ENCODE data around the gene FBXL16.

The FBXL16 gene

DNA sequence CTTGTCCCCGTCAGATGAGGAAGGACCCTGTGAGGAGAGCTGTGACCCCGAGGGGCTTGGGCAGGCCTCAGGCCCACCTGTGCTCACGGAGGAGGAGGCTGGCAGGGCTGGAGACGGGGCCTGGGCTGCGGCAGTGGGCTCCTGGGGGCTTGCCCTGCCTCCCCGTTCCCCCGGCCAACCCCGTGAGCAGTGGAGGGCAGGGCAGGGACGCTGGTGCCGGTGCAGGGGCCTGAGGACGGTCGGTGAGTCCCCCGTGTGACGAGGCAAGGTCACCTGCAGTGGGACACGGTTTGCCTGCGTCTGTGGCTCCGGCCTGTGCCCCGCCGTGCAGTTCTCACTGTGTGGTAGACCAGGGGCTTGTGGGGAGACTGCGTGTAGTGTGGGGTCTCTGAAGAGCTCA lies 46.0 kb downstream of the FBXL16 start:
- Mint-ChIP-seq H3K27ac (no peak overlapping the region), H3K9me3 (no peaks in the 10 kb centered on the region), H3K4me3 (no peak overlapping the region), H3K36me3 (ENCODE audit: low read depth) (no peaks in the 10 kb centered on the region), H3K27me3 (ENCODE audit: low read depth, poor library complexity) (no peaks in the 10 kb centered on the region), H3K4me1 (peaks cover 7% of the 10 kb centered on the region)
- no peak for DNase-seq
- TF ChIP-seq, protein P1, sequence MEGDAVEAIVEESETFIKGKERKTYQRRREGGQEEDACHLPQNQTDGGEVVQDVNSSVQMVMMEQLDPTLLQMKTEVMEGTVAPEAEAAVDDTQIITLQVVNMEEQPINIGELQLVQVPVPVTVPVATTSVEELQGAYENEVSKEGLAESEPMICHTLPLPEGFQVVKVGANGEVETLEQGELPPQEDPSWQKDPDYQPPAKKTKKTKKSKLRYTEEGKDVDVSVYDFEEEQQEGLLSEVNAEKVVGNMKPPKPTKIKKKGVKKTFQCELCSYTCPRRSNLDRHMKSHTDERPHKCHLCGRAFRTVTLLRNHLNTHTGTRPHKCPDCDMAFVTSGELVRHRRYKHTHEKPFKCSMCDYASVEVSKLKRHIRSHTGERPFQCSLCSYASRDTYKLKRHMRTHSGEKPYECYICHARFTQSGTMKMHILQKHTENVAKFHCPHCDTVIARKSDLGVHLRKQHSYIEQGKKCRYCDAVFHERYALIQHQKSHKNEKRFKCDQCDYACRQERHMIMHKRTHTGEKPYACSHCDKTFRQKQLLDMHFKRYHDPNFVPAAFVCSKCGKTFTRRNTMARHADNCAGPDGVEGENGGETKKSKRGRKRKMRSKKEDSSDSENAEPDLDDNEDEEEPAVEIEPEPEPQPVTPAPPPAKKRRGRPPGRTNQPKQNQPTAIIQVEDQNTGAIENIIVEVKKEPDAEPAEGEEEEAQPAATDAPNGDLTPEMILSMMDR (IDR thresholded peaks at IDR 0.05): no peak

DNA sequence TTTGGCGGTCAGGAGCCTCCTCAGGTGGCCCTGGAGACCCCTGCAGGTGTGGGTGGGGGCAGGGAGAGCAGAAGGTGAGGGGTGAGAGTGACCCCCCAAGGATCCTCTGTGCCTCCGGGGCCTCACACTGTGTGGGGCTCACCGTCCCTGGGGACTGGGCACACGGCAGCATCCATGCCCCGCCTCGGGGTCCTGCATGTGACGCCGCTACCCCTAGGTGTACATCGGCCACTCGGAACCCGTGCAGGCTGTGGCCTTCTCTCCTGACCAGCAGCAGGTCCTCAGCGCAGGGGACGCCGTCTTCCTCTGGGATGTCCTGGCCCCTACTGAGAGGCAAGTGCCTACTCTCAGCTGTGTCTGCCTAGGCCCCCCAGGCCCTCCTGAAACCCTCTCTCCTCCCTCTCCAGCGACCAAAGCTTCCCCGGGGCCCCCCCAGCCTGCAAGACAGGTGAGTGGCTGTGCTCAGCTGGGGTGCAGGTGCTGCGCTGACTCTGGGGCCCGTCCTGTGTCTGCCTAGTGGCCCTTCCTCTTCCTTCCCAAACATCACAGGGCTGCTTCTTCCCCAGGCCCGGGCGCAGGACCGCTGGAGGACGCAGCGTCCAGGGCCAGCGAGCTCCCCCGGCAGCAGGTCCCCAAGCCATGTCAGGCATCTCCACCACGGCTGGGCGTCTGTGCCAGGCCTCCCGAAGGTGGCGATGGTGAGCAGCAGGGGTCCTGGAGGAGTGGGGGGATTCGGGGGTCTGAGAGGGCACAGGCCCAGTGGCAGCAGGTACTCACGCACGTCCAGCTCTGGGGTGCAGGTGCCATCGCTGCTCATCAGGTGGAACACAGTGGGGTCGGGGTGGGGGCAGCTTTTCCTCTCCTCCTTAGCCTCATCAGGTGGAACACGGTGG lies 46.7 kb downstream of the FBXL16 start:
- no peaks in the 10 kb centered on the region for H3K9me3 Mint-ChIP-seq
- no peaks in the 10 kb centered on the region for H3K36me3 Mint-ChIP-seq (ENCODE audit: low read depth)

DNA sequence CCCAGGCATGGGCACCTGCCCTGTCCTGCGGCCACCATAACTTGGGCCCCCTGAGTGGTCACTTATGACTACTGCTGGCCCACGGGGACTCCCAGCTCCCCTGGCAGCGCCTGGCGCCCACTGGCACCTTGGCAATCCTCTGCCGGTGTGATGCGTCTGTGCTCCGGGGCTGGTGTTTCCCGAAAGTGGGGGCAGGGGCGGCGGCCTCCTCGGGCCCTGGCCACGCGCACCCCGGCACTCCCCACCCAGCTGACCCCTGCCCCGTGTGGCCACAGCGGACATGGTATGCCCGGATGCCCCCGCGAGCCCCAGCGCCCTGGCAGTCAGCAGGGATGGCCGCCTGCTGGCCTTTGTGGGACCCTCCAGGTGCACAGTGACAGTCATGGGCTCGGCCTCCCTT lies 48.1 kb downstream of the FBXL16 start:
- Mint-ChIP-seq H3K27ac (no peak overlapping the region), H3K4me1 (peaks cover 13% of the 10 kb centered on the region), H3K27me3 (ENCODE audit: low read depth, poor library complexity) (no peaks in the 10 kb centered on the region), H3K4me3 (no peak overlapping the region), H3K9me3 (no peaks in the 10 kb centered on the region), H3K36me3 (ENCODE audit: low read depth) (no peaks in the 10 kb centered on the region)
- DNase-seq: no peak
- TF ChIP-seq, protein P1 (IDR thresholded peaks at IDR 0.05): no peak

More for the DNA sequence above, 46.7 kb downstream of the FBXL16 start:
- H3K27ac Mint-ChIP-seq: no peak overlapping the region
- H3K4me1 Mint-ChIP-seq: peaks cover 10% of the 10 kb centered on the region
- no peak overlapping the region for H3K4me3 Mint-ChIP-seq
- DNase-seq: no peak
- no peaks in the 10 kb centered on the region for H3K27me3 Mint-ChIP-seq (ENCODE audit: low read depth, poor library complexity)
- TF ChIP-seq, protein P1 (IDR thresholded peaks at IDR 0.05): peak; percentile 7

DNA sequence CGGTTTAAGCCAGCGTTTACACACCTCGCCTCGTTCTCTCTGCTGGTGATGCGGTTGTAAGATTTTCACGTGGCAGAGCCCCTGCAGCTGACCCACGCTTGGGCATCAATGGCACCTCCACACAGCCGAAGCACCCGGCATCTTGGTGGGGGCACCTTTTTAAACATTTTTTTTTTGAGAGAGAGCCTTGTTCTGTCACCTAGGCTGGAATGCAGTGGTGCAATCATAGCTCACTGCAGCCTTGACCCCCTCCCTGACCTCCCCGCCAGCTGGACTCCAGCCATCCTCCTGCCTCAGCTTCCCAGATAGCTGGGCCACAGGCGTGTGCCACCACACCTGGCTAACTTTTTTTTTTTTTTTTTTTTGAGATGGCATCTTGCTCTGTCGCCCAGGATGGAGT lies 51.6 kb downstream of the FBXL16 start:
- Mint-ChIP-seq H3K4me3 (no peak overlapping the region), H3K4me1 (peaks cover 11% of the 10 kb centered on the region), H3K27ac (peak overlapping the region; percentile 95), H3K9me3 (no peaks in the 10 kb centered on the region), H3K27me3 (ENCODE audit: low read depth, poor library complexity) (no peaks in the 10 kb centered on the region), H3K36me3 (ENCODE audit: low read depth) (no peaks in the 10 kb centered on the region)
- DNase-seq: no peak
- TF ChIP-seq, protein P1 (IDR thresholded peaks at IDR 0.05): no peak

DNA sequence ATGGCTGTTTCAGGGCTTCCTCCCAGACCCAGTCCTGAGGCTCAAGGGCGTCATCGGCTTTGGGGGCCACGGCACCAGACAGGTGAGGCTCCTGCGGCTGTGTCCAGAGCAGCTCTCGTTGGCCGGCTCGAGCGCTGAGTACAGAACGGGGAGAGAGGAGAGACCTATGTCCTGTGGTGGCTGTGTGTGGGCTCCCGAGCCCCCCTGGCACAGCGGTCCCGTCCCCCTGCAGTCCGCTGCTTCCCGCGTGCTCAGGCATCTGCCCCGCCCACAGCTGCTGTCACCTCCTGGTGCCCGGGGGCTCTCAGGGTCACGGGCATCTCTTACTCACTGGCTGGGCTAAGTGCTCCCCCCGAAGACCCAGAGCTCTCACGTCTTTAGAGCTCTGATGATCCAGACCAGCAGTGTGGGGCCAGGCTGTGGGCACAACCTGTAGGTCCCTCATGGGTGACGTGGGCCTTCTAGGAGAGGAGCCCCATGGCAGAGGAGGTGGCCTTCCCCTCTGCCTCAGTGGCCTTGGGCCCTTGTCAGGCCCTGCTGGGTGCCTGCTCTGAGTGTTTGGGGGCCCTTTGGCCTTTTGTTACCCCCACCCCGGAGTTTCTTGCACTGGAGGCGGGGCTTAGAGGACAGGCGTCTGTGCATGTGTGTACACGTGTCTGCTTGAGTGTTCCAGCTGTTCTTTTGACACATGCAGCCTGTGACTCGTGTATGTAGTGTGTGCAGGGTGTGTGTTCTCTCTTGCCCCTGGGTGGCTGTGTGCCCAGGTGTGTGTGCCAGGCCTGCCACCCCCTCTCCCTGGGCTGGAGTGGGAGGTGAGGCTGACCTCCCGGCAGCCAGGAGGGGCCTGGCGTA lies 52.9 kb downstream of the FBXL16 start:
- no peaks in the 10 kb centered on the region for H3K27me3 Mint-ChIP-seq (ENCODE audit: low read depth, poor library complexity)
- no peak overlapping the region for H3K4me3 Mint-ChIP-seq
- no peaks in the 10 kb centered on the region for H3K36me3 Mint-ChIP-seq (ENCODE audit: low read depth)
- TF ChIP-seq, protein P1 (IDR thresholded peaks at IDR 0.05): no peak
- H3K27ac Mint-ChIP-seq: no peak overlapping the region
- no peaks in the 10 kb centered on the region for H3K9me3 Mint-ChIP-seq
- peaks cover 20% of the 10 kb centered on the region for H3K4me1 Mint-ChIP-seq
- DNase-seq: no peak

Measured in nephron progenitor cell (in vitro differentiated cells).